GM21737 (cell line): ENCODE data around the gene LIMS1.
"Not testable (repeated sequence)": the region's sequence is repeated elsewhere in the genome, so short reads cannot be mapped to it uniquely, and the experiment has no call there.

Source experiments
- ATAC-seq: cut with Tn5 transposase; IDR thresholded peaks from one replicate; pipeline ENCODE4 v1.9.1; 2021; ENCODE audit warnings: mild to moderate bottlenecking, moderate library complexity; ENCODE audit not compliant: unreplicated experiment

LIMS1 gene

DNA sequence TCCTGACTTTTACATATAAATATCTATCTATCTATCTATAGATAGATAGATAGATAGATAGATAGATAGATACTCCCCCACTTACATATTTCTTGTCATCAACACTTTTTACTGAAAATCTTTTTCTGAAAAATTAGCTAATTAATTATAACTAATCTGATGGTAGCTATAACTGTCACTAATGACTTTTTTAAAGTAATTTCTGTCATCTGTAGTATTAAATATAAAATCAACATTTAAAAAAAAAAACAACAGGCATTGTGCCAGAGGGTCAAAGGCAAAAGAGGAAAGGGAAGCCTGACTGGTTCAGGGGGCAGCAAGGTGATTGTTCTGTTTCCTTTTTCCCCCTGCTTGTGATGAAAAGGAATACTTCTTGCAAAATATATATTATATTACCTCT is 122.0 kb downstream of the LIMS1 start:
- not testable (repeated sequence) for ATAC-seq

DNA sequence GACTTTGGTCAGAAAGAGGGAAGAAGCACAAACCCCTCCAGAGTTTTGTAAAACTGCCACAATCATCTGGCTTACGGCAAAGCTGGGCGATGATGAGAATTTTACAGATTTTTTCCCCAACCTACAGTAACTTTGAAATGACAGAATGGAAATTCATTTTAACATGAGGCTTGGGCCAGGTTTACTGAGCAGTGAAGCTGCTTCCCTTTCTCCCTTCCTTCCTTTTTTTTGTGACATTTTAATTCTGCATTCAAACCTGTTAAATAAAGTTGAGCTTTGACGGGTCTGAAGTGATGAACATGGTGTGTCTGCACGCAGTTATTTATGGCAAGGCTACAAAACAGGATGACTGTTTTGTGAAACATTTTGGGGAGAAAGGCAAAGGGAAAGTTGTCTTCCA is 123.2 kb downstream of the LIMS1 start:
- not testable (repeated sequence) for ATAC-seq

DNA sequence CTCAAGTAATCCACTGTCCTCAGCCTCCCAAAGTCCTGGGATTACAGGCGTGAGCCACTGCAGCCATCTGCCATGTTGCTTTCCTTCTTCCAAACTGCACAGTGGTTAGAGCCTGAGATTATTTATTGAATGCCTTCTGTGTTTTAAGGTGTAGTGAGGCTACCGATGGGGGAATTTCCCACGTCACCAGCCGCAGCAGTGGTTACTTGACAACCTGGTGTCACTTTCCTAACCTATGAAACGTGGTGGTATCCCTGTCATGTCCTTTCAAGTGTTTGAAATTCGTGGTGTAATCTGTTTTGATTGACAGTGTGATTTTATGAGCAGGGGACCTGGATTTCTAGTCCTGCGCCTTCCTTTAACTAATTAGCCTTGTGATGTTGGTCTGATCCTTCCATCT is 124.3 kb downstream of the LIMS1 start:
- ATAC-seq = not testable (repeated sequence)

DNA sequence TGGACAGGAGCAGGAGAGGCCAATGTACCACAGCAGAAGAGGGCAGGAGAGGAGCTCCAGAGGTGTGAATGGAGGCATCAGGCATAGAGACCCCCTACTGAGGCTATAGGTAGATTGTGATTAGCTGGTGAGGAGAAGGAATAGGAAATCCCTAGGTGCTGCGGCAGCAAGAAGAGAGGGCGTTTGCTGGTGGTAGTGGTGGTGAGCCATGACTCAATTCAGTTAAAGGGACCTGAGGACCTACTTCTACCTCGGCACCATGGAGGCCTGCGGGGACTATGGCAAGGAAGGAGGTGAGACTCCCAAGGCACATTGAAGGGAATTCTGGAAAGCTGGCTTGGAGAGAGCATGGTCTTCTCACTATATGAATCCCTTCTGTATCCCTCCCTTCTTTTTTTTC is 127.2 kb downstream of the LIMS1 start:
- not testable (repeated sequence) for ATAC-seq

DNA sequence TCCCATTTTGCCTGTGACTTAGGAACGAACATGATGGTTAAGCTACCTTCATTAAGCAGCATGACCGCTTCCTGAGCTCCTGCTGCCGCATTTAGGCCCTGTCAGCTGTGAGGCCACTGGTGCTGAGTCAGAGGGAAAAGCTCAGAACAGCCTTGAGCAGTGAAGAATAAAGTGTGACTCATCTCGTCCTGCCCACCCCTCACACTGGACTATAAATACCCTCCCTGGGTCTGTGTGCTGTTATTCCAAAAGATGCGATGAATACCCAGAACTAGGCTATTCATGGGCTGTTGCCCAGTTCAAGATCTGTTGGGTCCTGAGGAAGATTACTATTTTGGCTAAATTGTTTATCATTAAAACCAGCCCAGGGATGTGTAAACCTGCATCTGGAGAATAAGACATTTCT is 127.9 kb downstream of the LIMS1 start:
- ATAC-seq = peak; percentile 92

DNA sequence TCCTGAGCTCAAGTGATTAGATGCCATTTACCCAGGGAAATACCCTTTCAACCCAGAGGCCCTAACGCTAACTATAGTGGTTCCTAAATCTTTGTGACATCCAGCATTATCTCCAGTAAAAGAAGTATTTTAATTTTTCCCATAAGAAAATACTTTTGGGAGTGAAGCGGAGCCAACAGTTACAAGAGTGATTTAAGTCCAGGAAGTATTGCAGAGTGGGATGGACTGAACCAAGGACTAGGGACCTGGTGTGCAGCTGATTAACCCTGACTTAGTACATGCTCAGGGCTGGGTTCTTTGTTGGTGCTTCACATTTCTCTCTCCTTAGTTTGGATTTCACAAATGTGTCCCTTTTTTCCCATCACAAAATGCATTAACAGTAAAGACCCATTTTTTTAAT is 129.1 kb downstream of the LIMS1 start:
- ATAC-seq = not testable (repeated sequence)

DNA sequence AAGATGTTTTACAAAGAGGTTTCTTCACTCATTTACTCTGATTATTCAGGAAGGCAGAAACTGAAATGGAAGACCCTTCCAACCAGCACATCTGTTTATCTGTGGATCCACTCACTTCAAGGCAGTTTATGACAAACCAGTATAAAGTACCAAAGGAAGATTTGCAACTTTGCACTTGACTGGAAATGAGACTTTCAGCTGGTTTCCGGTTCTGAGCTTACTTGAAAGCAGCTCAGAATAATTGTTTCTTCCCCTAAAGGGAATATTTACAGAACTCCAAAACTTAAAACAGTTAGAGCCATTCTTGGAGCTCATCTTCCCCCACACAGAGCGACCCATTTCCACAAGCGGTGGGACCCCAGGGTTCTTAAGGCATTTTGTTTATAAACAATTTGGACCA is 129.8 kb downstream of the LIMS1 start:
- ATAC-seq = not testable (repeated sequence)

DNA sequence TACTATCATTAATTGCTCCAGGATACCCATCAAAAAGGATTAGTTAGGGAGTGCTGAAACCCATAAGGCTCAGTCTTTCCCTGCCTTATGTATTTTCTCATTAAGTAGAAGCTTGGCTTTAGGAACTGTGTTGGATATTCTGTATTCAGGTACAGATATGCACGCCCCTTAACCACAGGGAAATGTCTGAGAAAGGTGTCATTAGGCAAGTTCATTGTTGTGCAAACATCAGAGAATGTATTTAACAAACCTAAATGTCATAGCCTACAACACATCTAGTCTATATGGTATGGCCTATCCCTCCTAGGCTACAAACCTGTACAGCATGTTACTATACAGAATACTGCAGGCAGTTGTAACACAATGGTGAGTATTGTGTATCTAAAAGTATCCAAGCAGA is 130.7 kb downstream of the LIMS1 start:
- not testable (repeated sequence) for ATAC-seq

DNA sequence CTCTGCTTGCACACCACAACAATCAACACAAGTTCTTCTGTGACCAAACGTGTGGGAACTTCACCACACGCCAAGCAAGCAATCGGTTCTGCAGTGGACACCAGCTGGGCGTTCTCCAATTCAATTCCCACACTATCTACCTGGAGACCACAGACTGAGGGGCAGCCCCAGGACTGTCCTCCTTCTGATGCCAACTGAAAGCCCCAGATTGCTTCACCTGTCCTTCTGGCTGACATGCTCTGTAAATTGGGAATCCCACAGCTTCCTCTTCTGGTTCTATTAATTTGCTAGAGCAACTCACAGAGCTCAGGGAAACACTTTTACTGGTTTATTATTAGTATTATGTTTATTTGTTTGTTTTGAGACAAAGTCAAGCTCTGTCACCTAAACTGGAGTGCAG is 131.7 kb downstream of the LIMS1 start:
- not testable (repeated sequence) for ATAC-seq

DNA sequence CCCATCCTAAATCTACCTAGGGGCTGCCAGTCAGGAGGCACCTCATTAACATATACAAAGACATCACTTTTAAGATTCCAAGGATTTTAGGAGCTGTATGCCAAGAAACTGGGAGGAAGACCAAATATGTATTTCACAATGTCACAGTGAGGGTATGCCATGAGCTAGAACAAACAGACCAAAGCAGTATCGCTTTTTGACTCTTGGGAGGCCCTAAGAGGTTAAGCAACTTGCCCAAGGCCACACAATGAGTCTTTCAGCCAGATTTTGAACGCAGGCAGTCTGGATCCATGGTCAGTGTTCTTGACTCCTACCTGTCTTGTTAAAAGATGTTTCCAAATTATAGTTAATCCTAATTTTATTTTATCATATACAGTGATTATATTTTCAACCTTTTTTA is 132.9 kb downstream of the LIMS1 start:
- ATAC-seq = not testable (repeated sequence)

DNA sequence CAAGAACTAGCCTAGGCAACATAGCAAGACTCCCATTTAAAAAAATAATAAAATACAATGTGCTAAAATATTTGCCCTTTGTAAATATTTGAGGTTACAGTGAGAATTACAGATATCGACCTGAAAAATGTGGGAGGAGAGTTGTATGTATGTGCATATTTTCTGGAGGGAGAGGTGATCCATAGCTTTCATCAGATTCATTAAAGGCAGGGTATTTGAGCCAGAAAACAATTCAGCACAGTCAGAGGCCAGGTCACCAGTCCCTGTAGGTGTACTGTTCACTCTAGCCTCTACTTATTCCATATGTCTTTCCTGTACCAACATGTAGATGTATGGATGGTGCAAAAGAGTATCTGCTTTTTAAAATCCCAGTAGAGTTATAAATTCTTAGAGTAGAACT is 136.0 kb downstream of the LIMS1 start:
- ATAC-seq = not testable (repeated sequence)

DNA sequence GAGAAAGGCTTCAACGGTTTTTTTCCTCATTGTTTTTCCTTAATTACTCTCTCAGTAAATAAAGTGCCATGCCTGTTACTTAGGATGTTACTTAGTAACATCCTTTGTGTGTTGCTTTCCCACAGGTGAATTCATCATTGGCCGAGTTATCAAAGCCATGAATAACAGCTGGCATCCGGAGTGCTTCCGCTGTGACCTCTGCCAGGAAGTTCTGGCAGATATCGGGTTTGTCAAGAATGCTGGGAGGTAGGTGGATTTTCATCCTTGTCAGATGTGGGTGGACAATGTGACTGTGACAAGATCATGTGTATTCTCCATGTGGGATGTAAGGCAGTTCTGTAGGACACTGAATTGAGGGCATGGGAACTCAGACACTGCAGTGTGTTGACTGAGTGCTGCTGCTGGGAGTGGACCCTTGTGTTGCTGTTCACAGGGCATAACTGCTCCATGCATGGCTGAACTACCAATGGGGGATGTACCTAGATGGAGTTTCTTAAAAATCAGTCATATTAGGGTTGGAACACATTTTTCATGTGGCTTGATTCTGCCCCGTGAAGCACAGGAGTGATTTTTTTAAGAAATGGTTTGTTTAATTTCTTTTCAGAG is 138.0 kb downstream of the LIMS1 start:
- not testable (repeated sequence) for ATAC-seq

DNA sequence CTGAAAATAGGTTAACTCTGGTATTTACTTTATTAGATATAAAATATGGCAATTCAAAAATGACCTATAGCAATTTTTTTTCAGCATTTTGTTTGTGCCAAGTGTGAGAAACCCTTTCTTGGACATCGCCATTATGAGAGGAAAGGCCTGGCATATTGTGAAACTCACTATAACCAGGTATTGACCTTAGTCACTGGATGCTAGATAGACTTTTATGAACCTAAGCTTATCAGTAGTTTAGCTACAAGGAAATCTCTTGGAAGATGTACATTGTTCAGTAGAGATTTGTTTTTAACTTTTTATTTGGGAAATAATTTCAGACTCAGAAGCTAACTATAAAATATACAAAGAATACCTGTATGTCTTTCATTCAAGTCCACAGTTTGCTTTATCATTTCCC is 142.3 kb downstream of the LIMS1 start:
- ATAC-seq = not testable (repeated sequence)

DNA sequence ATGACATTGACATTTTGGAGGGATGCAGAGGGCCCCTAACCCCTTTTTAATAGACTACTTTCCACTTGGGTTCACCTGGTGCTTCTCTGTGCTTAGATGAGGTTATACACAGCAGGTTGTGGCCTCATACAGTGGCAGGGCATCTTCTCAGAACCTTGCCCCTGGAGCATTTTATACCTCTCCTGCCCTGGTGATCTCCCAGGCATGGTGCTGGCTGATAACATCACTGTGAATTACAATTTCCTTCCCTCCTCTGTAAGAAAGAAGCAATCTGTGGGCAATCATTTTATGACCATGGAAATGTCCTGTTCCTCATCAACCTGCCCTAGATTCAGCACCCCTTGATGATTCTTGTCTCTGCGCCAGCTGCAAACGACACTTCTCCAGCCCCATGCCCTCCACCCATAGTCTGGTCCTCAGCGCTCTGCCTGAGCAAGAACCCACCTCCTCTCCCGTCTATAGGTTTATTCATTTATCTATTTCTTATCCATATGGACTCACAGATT is 143.0 kb downstream of the LIMS1 start:
- not testable (repeated sequence) for ATAC-seq

DNA sequence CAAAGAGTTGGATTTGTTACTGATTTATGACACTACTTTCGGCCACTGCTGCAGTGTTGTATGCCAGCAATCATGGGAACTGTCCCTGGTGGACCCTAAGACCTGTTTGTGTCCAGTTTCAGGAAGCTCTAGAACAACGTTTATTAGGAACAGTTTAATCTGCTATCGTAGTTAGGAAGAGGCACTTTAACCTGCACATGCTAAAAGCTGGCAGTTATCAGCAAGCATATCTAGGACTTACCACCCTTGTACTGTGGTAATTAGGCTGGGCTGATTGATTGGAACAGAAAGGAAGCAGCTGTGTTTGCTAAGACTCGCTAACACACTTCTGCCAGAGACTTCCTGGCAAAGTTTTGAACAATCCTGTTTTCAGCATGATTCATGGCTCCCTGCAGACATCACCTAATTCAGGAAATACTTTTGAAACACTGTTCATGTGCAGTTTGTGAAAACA is 144.0 kb downstream of the LIMS1 start:
- not testable (repeated sequence) for ATAC-seq

DNA sequence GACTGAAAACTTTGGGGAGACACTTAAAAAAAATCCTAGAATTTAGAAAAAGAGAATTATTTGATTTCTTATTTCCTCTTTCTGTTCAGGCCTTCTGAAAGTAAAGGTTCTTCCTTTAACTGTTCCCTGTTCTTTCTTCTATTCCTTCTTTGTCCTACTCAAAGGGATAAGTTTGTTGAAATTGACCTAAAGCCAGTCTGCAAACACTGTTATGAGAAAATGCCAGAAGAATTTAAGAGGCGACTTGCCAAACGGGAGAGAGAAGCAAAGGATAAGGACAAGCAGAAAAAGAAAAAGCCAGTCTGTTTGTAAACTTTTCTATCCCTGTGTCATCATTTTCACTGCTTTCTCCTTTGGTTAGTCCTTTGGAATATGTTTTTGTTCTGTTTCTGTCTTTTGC is 146.5 kb downstream of the LIMS1 start:
- not testable (repeated sequence) for ATAC-seq

DNA sequence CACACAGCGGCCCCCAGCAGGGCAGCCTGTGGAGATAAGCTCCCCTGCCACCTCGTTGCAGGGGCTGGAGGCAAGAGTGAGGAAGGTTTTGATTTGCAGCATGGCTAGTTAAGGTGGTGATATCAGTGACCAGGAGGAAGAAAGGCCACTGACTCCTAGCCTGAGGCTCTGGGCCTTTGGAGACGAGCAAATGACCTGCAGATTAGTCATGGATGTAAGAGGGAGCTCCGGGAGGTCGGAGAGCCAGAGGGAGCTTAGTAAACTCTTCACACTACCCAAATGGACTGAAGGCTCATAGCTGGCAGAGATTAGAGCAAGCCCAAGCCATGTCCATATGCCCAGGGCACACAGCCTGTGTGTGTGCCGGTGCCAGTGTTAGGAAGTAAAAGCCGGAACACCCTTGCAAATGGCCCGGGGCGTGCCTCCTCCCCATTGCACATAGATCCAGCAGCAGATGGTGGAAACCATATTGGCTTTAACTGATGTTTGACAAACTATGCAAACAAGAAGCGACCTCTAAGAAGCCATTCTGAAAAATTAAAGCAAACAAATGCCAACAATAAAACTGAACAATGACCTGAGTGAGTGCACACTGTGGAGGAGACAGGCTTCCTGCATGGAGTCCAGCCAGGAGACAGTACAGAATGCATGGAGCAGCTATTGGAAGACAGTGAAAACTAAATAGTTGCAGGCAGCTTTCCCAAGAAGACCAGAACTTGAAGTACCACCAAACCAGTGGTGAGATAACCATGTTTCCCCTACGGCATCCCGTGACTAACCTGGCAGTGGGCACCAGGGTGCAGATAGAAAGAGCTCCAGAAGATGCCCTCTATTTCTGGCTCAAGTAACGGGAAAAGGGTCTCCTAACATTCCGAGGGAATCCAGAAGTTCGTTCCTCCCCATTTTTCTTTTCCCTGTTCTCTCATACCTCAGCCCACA is 154.8 kb downstream of the LIMS1 start:
- not testable (repeated sequence) for ATAC-seq

DNA sequence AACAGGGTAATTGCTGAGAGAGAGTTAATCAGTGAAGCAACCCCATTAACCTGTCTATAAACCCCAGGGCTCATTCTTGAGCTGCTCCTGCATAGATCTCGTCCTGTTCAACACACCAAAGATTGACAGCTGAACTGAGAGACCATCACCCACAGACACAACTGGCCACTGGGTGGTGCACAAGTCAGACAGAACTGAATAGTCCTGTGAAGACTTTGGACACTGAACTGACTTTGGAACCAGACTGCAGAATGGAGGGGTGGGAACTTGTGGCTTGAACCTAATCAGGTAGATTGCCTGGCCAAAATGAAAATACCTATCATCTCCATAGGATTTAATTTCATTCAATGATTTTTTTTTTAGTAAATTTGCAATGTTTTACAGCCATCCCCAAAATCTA is 155.7 kb downstream of the LIMS1 start:
- peak; percentile 94 for ATAC-seq

DNA sequence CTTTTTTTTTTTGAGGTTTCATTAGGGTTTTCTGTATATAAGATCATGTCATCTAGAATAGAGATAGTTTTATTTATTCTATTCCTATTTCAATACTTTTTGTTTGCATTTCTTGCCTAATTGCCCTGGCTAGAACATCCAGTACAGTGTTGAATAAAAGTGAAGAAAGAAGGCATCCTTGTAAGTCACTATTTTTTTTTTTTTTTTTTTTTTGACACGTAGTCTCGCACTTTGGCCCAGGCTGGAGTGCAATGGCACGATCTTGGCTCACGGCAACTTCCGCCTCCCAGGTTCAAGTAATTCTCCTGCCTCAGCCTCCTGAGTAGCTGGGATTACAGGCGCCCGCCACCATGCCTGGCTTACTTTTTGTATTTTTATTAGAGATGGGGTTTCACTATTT is 157.2 kb downstream of the LIMS1 start:
- no peak for ATAC-seq

DNA sequence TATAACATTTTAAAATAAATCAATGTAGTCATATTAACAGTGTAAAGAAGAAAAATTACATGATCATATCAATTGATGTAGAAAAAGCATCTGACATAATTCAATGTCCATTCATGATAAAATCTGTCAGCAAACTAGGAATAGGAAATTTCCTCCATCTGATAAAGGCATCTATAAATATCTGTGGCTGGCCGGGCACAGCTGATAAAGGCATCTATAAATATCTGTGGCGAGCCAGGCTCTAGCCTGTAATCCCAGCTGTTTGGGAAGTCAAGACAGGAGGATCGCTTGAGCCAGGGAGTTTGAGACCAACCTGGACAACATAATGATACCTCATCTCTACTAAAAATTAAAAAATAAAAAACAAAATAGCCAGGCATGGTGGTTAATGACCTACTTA is 166.9 kb downstream of the LIMS1 start:
- ATAC-seq = no peak

DNA sequence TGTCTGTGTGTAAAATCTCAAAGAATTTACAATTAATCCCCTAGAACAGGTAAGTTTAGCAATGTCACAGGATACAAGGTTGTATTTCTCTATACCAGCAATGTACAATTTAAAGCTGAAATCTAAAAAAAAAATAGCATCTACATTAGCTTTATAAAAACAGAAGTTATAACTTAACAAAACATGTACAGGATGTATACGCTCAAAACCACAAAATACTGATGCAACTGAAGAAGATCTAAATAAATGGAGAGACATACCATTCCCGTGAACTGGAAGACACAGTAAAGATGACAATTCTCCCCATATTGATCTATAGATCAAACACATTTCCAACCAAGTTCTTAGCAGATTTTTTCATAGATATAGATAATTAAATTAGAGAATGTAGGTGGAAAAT is 167.5 kb downstream of the LIMS1 start:
- no peak for ATAC-seq

DNA sequence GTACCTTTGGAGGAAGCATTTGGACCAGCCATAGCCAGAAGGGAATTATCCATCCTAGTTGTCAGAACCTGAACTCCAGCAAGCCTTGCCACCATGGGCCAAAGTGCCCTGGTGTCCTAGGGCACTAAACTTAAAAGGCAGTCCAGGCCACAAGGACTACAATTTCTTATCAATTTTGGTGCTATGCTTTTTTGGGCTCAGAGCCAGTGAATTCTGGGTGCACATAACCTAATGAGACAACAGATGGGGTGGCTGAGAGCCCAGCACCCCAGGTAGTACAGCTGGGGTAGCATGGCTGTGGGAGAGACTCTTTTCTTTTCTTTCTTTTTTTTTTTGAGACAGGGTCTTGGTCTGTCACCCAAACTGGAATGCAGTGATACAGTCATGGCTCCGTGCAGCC is 170.6 kb downstream of the LIMS1 start:
- ATAC-seq = no peak
